ENCODE data around the gene NHLH1.

DNA sequence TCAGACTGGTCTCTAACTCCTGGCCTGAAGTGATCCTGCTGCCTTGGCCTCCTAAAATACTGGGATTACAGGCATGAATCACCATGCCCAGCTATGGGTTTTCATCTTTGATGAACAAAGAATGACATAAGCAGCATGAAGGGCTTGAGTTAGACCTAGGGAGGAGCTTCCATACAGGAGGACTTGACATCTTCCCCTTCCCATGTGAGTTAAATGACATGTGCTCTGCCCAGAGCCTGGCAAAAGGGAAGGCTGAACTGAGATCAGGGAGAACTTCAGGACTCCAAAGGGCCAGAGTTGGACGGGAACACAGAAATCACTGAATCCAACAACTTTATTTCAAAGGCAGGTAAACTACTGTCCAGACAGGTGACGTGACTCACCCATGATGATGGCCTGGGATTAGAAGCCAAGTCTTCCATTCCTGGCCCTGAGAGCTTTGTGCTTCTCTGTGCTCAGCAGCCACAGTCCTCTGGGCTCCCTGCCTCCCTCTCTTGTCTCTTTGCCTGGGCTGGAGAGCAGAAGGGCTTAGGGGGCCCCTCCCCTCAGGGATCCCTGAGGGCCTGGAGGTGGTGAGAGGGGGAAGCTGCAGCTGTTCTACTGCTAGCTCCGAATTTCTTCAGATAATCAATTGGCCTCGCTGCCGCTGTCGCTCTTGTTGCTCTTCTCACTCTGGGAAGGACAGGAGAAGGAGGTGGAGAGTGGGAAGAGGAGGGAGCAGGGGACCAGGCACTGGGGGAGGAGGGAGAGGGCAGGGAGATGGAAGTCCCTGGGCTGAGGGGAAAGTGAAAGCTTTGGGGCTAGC lies 7.6 kb downstream of the NHLH1 start:
- TF ChIP-seq, protein P1, sequence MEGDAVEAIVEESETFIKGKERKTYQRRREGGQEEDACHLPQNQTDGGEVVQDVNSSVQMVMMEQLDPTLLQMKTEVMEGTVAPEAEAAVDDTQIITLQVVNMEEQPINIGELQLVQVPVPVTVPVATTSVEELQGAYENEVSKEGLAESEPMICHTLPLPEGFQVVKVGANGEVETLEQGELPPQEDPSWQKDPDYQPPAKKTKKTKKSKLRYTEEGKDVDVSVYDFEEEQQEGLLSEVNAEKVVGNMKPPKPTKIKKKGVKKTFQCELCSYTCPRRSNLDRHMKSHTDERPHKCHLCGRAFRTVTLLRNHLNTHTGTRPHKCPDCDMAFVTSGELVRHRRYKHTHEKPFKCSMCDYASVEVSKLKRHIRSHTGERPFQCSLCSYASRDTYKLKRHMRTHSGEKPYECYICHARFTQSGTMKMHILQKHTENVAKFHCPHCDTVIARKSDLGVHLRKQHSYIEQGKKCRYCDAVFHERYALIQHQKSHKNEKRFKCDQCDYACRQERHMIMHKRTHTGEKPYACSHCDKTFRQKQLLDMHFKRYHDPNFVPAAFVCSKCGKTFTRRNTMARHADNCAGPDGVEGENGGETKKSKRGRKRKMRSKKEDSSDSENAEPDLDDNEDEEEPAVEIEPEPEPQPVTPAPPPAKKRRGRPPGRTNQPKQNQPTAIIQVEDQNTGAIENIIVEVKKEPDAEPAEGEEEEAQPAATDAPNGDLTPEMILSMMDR (IDR thresholded peaks at IDR 0.05 in 4 of 5, conservative IDR thresholded peaks at IDR 0.05 in 1 of 5): no peak
- no peak for TF ChIP-seq POLR2A (IDR thresholded peaks at IDR 0.05)
